Endodermal cell (in vitro differentiated cells): ENCODE data around the gene ATP7A. TPM values are rescaled to one million over a fixed set of nuclear protein-coding genes. Genes with fewer than 3 reads are reported as not detected.

Experiments used
- DNase-seq: peaks from one replicate; pipeline ENCODE4 v3.0.0-alpha.2; 2017
- H3K27ac ChIP-seq: 2 replicates; pipeline ENCODE4 v1.5.1; 2013; ENCODE audit warnings: mild to moderate bottlenecking, low read depth, low read length, moderate library complexity
- H3K27me3 ChIP-seq: 2 replicates; pipeline ENCODE4 v1.6.1; 2013; ENCODE audit warnings: mild to moderate bottlenecking, low read length, moderate library complexity; ENCODE audit not compliant: insufficient read depth, control insufficient read depth, poor library complexity, severe bottlenecking
- H3K36me3 ChIP-seq: 2 replicates; pipeline ENCODE4 v1.7.0; 2013; ENCODE audit warnings: mild to moderate bottlenecking, low read length, moderate library complexity; ENCODE audit not compliant: control insufficient read depth, insufficient read depth
- H3K4me1 ChIP-seq: one replicate; pipeline ENCODE4 v1.7.0; 2013; ENCODE audit warnings: low read length; ENCODE audit not compliant: control insufficient read depth, insufficient read depth
- H3K4me3 ChIP-seq: 2 replicates; pipeline ENCODE4 v1.5.1; 2013; ENCODE audit warnings: mild to moderate bottlenecking, low read length, moderate library complexity
- H3K9ac ChIP-seq: 2 replicates; pipeline ENCODE4 v1.6.1; 2013; ENCODE audit warnings: mild to moderate bottlenecking, low read length, moderate library complexity; ENCODE audit not compliant: poor library complexity, severe bottlenecking; ENCODE audit errors: extremely low read depth
- H3K9me3 ChIP-seq: 2 replicates; pipeline ENCODE4 v1.6.1; 2013; ENCODE audit warnings: mild to moderate bottlenecking, low read length, moderate library complexity; ENCODE audit not compliant: control insufficient read depth
- H3K27ac Mint-ChIP-seq: 2 replicates; pipeline ENCODE4 v1.8.0; 2020; ENCODE audit warnings: mixed read lengths
- H3K27me3 Mint-ChIP-seq: 2 replicates; pipeline ENCODE4 v1.8.0; 2021; ENCODE audit warnings: mild to moderate bottlenecking, mixed read lengths; ENCODE audit not compliant: insufficient read depth
- H3K36me3 Mint-ChIP-seq: 2 replicates; pipeline ENCODE4 v1.8.0; 2020; ENCODE audit warnings: low read depth, mixed read lengths
- H3K4me1 Mint-ChIP-seq: 2 replicates; pipeline ENCODE4 v1.8.0; 2020; ENCODE audit warnings: mixed read lengths
- H3K4me3 Mint-ChIP-seq: 2 replicates; pipeline ENCODE4 v1.8.0; 2020; ENCODE audit warnings: mild to moderate bottlenecking, moderate library complexity, mixed read lengths
- H3K9me3 Mint-ChIP-seq: 2 replicates; pipeline ENCODE4 v1.8.0; 2020; ENCODE audit warnings: mild to moderate bottlenecking, mixed read lengths
- WGBS, 2 experiments: methylation state at CpG; one replicate each; pipeline versions ENCODE4 v1.1.5 to v1.1.7; 2013; ENCODE audit warnings: missing lambda C conversion rate in 2 of 2, mixed read lengths in 1 of 2; ENCODE audit not compliant: insufficient coverage in 1 of 2, insufficient read length in 1 of 2; 5-methylcytosine and 5-hydroxymethylcytosine counted together
- total RNA-seq, 2 donors: library from RNA; stranded (reverse); fragmentation: NEBNext Ultra II Directional in 1 of 2; extraction: Animal tissue kit (Norgen Biotek cat#: 25700) in 1 of 2; gene quantifications; 2 replicates in 1 of 2; 3 replicates in 1 of 2; pipeline ENCODE4 v1.2.1, GENCODE V29; 2021
- TF ChIP-seq, protein P1 (sequence below): fragments of 200-600 bp; sonication (generic); conservative IDR thresholded peaks from 2 replicates; pipeline ENCODE4 v1.5.0; 2021; ENCODE audit warnings: antibody characterized with exemption, mild to moderate bottlenecking

The ATP7A gene
- total RNA-seq, 2 donors from 2014 or later, result 4.4 to 5.8 TPM

DNA sequence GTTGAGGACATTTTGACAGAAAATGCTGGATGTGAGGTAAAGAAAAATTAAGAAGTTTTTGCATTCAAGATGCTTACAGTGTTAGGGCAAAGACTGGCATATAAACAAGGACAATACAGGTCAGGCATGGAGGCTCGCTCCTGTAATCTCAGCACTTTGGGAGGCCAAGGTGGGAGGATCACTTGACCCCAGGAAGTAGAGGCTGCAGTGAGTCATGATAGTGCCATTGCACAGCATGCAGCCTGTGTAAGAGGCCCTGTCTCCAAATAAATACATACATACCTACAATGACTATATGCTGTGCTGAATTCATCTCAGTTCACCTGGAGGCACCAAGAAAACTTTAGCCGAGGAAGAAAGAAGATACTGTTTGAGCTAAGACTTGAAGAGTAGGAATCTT, 17.6 kb upstream of the ATP7A start:
- peaks cover 47% of the 10 kb centered on the region for H3K9me3 Mint-ChIP-seq
- H3K27ac ChIP-seq, result no peak overlapping the region
- H3K4me3 ChIP-seq, result peak overlapping the region; percentile 95
- no peaks in the 10 kb centered on the region for H3K9me3 ChIP-seq
- H3K4me1 ChIP-seq, result no peaks in the 10 kb centered on the region
- H3K9ac ChIP-seq, result no peak overlapping the region
- no peaks in the 10 kb centered on the region for H3K27me3 Mint-ChIP-seq
- TF ChIP-seq, protein P1, sequence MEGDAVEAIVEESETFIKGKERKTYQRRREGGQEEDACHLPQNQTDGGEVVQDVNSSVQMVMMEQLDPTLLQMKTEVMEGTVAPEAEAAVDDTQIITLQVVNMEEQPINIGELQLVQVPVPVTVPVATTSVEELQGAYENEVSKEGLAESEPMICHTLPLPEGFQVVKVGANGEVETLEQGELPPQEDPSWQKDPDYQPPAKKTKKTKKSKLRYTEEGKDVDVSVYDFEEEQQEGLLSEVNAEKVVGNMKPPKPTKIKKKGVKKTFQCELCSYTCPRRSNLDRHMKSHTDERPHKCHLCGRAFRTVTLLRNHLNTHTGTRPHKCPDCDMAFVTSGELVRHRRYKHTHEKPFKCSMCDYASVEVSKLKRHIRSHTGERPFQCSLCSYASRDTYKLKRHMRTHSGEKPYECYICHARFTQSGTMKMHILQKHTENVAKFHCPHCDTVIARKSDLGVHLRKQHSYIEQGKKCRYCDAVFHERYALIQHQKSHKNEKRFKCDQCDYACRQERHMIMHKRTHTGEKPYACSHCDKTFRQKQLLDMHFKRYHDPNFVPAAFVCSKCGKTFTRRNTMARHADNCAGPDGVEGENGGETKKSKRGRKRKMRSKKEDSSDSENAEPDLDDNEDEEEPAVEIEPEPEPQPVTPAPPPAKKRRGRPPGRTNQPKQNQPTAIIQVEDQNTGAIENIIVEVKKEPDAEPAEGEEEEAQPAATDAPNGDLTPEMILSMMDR, result no peak
- H3K4me1 Mint-ChIP-seq, result no peaks in the 10 kb centered on the region
- no peak overlapping the region for H3K4me3 Mint-ChIP-seq
- H3K27ac Mint-ChIP-seq, result no peak overlapping the region
- peaks cover 4% of the 10 kb centered on the region for H3K36me3 Mint-ChIP-seq
- no peaks in the 10 kb centered on the region for H3K36me3 ChIP-seq
- 95% methylated on average over 2 of the region's 2 CpGs; no CpG with 5 or more reads in 1 of the 2 experiments for WGBS, 2 experiments
- no peak for DNase-seq
- no peaks in the 10 kb centered on the region for H3K27me3 ChIP-seq

- Histone ChIP-seq H3K27me3 (no peaks in the 10 kb centered on the region), H3K9me3 (no peaks in the 10 kb centered on the region), H3K4me1 (no peaks in the 10 kb centered on the region), H3K36me3 (no peaks in the 10 kb centered on the region), H3K4me3 (peak overlapping the region; percentile 95), H3K9ac (peak overlapping the region; percentile 94), H3K27ac (no peak overlapping the region)
- Mint-ChIP-seq H3K27ac (no peak overlapping the region), H3K9me3 (peaks cover 46% of the 10 kb centered on the region), H3K4me3 (peak overlapping the region; percentile 84), H3K27me3 (no peaks in the 10 kb centered on the region), H3K36me3 (peaks cover 4% of the 10 kb centered on the region), H3K4me1 (no peaks in the 10 kb centered on the region)
- DNase-seq, result no peak
- TF ChIP-seq, protein P1, result no peak
- WGBS, 2 experiments, result 80 to 93% methylated on average over 3 to 10 of the region's 10 CpGs
Measured at GRCh38 chrX:77893713-77894112, 16.8 kb upstream of the ATP7A start.

GRCh38 chrX:77894921-77895886, 15.3 kb upstream of the ATP7A start, which contains the start of gene MAGT1:
Gene MAGT1, minus strand, starts transcription at chrX:77895435. Its CDS starts 25 bp downstream, at chrX:77895410.
- no peaks in the 10 kb centered on the region for H3K27me3 Mint-ChIP-seq
- H3K36me3 ChIP-seq, result no peaks in the 10 kb centered on the region
- no peaks in the 10 kb centered on the region for H3K4me1 ChIP-seq
- H3K9me3 ChIP-seq, result no peaks in the 10 kb centered on the region
- H3K4me3 ChIP-seq, result peak within 1 kb of the TSS; percentile 95
- peak within 1 kb of the TSS; percentile 84 for H3K4me3 Mint-ChIP-seq
- H3K27ac ChIP-seq, result peak within 1 kb of the TSS; percentile 91
- no peaks in the 10 kb centered on the region for H3K27me3 ChIP-seq
- TF ChIP-seq, protein P1, result no peak
- peak; percentile 95 for DNase-seq
- H3K36me3 Mint-ChIP-seq, result no peaks in the 10 kb centered on the region
- H3K27ac Mint-ChIP-seq, result peak within 1 kb of the TSS; percentile 98
- peak within 1 kb of the TSS; percentile 94 for H3K9ac ChIP-seq
- WGBS, 2 experiments, result 0% methylated on average over 7 to 46 of the region's 49 CpGs
- H3K4me1 Mint-ChIP-seq, result no peaks in the 10 kb centered on the region
- peaks cover 51% of the 10 kb centered on the region for H3K9me3 Mint-ChIP-seq
